B cell (primary cell): ENCODE measurements around the gene WDR5. TPM values are rescaled to one million over a fixed set of nuclear protein-coding genes. Genes with fewer than 3 reads are reported as not detected.

Source experiments
- ATAC-seq: fragments of 200-7000 bp; cut with Tn5 transposase; one replicate; pipeline ENCODE4 v1.10.0; 2021; ENCODE audit warnings: low read depth, mild to moderate bottlenecking, moderate number of reproducible peaks, moderate library complexity
- CTCF ChIA-PET: fragments of 350-600 bp; sonication (Branson Sonifier 250); formaldehyde crosslinking; loops from one replicate; lab custom pipeline; 2021; ENCODE audit warnings: antibody characterized with exemption, inconsistent platforms; lab: Charles Lee
- POLR2A ChIA-PET: fragments of 350-600 bp; sonication (Branson Sonifier 250); formaldehyde crosslinking; loops from one replicate; lab custom pipeline; 2021; ENCODE audit warnings: antibody characterized with exemption; lab: Charles Lee
- DNase-seq: peaks from one replicate; pipeline ENCODE4 v3.0.0; 2013
- H2AFZ ChIP-seq: 2 replicates; pipeline ENCODE4 v1.6.1; 2012; ENCODE audit warnings: mild to moderate bottlenecking, low read depth, low read length; ENCODE audit not compliant: insufficient read depth, poor library complexity, severe bottlenecking
- H3K27ac ChIP-seq, 2 donors: 1 replicate in 1 of 2; 2 replicates in 1 of 2; pipeline ENCODE4 v1.5.1; 2012 to 2013; ENCODE audit warnings: low read length in 2 of 2, mild to moderate bottlenecking in 2 of 2, moderate library complexity in 1 of 2
- H3K27me3 ChIP-seq, 4 experiments: fragments of 200-600 bp in 1 of 4; sonication (generic) in 1 of 4; replicated peaks in 1 of 4; 1 replicate in 2 of 4; 2 replicates in 2 of 4; pipeline versions ENCODE4 v1.6.1 to v1.7.0; 2013 to 2016; ENCODE audit warnings: low read length in 3 of 4, mild to moderate bottlenecking in 2 of 4, mixed read lengths in 1 of 4, moderate library complexity in 1 of 4; ENCODE audit not compliant: insufficient read depth in 4 of 4, control insufficient read depth in 3 of 4; ENCODE audit errors: control extremely low read depth in 1 of 4
- H3K36me3 ChIP-seq, 2 experiments: replicated peaks in 1 of 2; 1 replicate in 1 of 2; 2 replicates in 1 of 2; pipeline versions ENCODE4 v1.6.1 to v1.7.1; 2013; ENCODE audit warnings: low read length in 1 of 2; ENCODE audit not compliant: insufficient read depth in 2 of 2, control insufficient read depth in 1 of 2; ENCODE audit errors: control extremely low read depth in 1 of 2, extremely low read depth in 1 of 2
- H3K4me1 ChIP-seq, 2 donors: fragments of 200-600 bp in 1 of 2; sonication (generic) in 1 of 2; 1 replicate in 1 of 2; 2 replicates in 1 of 2; pipeline versions ENCODE4 v1.5.1 to v1.6.1; 2013 to 2017; ENCODE audit warnings: low read length in 2 of 2; ENCODE audit not compliant: control insufficient read depth in 2 of 2, insufficient read depth in 2 of 2
- H3K4me2 ChIP-seq: replicated peaks from 2 replicates; pipeline ENCODE3; 2012; ENCODE audit warnings: mild to moderate bottlenecking, low read depth, low read length; ENCODE audit not compliant: poor library complexity, severe bottlenecking
- H3K4me3 ChIP-seq, 5 experiments: fragments of 200-600 bp in 1 of 5; sonication (generic) in 1 of 5; 1 replicate in 3 of 5; 2 replicates in 2 of 5; pipeline versions ENCODE4 v1.5.1 to v1.7.0; 2011 to 2016; ENCODE audit warnings: low read length in 4 of 5, mild to moderate bottlenecking in 4 of 5, low read depth in 2 of 5, control low read depth in 1 of 5, moderate library complexity in 1 of 5; ENCODE audit not compliant: insufficient read depth in 1 of 5; ENCODE audit errors: control extremely low read depth in 1 of 5, extremely low read depth in 1 of 5
- H3K79me2 ChIP-seq: fragments of 200-600 bp; sonication (generic); one replicate; pipeline ENCODE4 v1.6.0; 2016; ENCODE audit warnings: low read length; ENCODE audit not compliant: control insufficient read depth, insufficient read depth
- H3K9ac ChIP-seq: fragments of 200-600 bp; sonication (generic); 2 replicates; pipeline ENCODE4 v1.6.1; 2017; ENCODE audit warnings: mild to moderate bottlenecking, low read length, moderate library complexity
- H3K9me3 ChIP-seq, 3 donors: one replicate each; pipeline versions ENCODE4 v1.6.1 to v1.7.1; 2013; ENCODE audit warnings: low read length in 2 of 3; ENCODE audit not compliant: control insufficient read depth in 2 of 3, insufficient read depth in 1 of 3; ENCODE audit errors: control extremely low read depth in 1 of 3
- H4K20me1 ChIP-seq: 2 replicates; pipeline ENCODE4 v1.6.0; 2012; ENCODE audit warnings: mild to moderate bottlenecking, low read length; ENCODE audit not compliant: insufficient read depth, control insufficient read depth, poor library complexity, severe bottlenecking
- H3K27ac Mint-ChIP-seq: one replicate; pipeline ENCODE4 v1.8.0; 2021; ENCODE audit warnings: mixed read lengths
- H3K27me3 Mint-ChIP-seq: one replicate; pipeline ENCODE4 v1.8.0; 2021; ENCODE audit warnings: mixed read lengths
- H3K4me1 Mint-ChIP-seq: one replicate; pipeline ENCODE4 v1.8.0; 2021; ENCODE audit warnings: mixed read lengths
- H3K4me3 Mint-ChIP-seq: one replicate; pipeline ENCODE4 v1.8.0; 2021; ENCODE audit warnings: mixed read lengths
- H3K9me3 Mint-ChIP-seq: one replicate; pipeline ENCODE4 v1.8.0; 2022; ENCODE audit warnings: mixed read lengths; ENCODE audit not compliant: insufficient read depth
- EZH2 ChIP-seq: IDR thresholded peaks from 2 replicates; pipeline ENCODE4 v1.6.1; 2012; ENCODE audit warnings: borderline replicate concordance, low read depth, mild to moderate bottlenecking, moderate library complexity, low read length; ENCODE audit not compliant: insufficient read depth, poor library complexity, severe bottlenecking
- WGBS: methylation state at CpG from one replicate; pipeline ENCODE4 v1.1.5; 2013; ENCODE audit warnings: missing lambda C conversion rate; ENCODE audit not compliant: insufficient coverage; 5-methylcytosine and 5-hydroxymethylcytosine counted together
- intact Hi-C: fragments of 100-400 bp; cut with micrococcal nuclease; formaldehyde crosslinking; loops from one replicate; pipeline ENCODE4 v1.10.0; 2022
- polyA plus RNA-seq: library from polyadenylated mRNA; depleted of rRNA; stranded (reverse); fragments of >200 nt; gene quantifications from 2 replicates; pipeline ENCODE4 v1.2.3, GENCODE V29; 2012
- total RNA-seq, 2 donors: library from RNA; stranded (reverse); fragments of 120-200 nt in 1 of 2; gene quantifications; 1 replicate in 1 of 2; 2 replicates in 1 of 2; pipeline versions ENCODE4 v1.2.3 to v1.2.4, GENCODE V29; 2013 to 2022
- TF ChIP-seq, protein P1 (sequence below): fragments of 200-600 bp; IDR thresholded peaks from one replicate; pipeline ENCODE4 v1.8.0; 2022; ENCODE audit warnings: antibody characterized with exemption, mild to moderate bottlenecking

Gene WDR5
- total and polyA plus RNA-seq, 2 donors (not counting 1 experiment from before 2014, with no cell fraction given) = 18.0 to 23.8 TPM

DNA sequence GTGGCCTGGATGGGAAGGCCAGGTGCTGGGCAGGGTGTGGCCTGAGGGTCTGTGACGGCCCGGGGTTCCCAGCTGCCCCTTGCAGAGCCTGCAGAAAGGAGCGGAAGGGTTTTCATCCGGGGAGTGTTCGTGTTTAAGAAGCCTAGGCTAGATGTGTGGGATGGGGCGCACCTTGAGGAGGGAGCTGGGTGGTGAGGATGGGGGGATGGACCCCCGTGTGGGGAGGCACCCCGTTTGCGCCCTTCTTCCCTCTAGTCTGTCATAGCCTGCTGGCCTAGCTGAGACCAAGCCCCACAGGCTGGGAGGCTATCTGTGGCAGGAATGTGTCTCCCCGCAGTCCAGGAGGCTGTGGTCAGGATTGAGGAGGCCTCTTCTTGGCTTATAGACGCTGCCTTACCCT, 16.6 kb downstream of the WDR5 start:
- no peak overlapping the region for H3K27ac ChIP-seq
- H3K4me3 ChIP-seq = no peak overlapping the region
- Mint-ChIP-seq H3K27me3 (no peaks in the 10 kb centered on the region), H3K4me1 (no peaks in the 10 kb centered on the region), H3K4me3 (no peak overlapping the region), H3K9me3 (no peaks in the 10 kb centered on the region), H3K27ac (no peak overlapping the region)
- no peaks in the 10 kb centered on the region for H4K20me1 ChIP-seq
- POLR2A ChIA-PET = no interaction called here
- H3K27me3 ChIP-seq = no peaks in the 10 kb centered on the region
- no peak overlapping the region for H3K4me2 ChIP-seq
- H3K79me2 ChIP-seq = no peaks in the 10 kb centered on the region
- no peak for TF ChIP-seq EZH2
- TF ChIP-seq, protein P1, sequence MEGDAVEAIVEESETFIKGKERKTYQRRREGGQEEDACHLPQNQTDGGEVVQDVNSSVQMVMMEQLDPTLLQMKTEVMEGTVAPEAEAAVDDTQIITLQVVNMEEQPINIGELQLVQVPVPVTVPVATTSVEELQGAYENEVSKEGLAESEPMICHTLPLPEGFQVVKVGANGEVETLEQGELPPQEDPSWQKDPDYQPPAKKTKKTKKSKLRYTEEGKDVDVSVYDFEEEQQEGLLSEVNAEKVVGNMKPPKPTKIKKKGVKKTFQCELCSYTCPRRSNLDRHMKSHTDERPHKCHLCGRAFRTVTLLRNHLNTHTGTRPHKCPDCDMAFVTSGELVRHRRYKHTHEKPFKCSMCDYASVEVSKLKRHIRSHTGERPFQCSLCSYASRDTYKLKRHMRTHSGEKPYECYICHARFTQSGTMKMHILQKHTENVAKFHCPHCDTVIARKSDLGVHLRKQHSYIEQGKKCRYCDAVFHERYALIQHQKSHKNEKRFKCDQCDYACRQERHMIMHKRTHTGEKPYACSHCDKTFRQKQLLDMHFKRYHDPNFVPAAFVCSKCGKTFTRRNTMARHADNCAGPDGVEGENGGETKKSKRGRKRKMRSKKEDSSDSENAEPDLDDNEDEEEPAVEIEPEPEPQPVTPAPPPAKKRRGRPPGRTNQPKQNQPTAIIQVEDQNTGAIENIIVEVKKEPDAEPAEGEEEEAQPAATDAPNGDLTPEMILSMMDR = no peak
- H3K9ac ChIP-seq = no peak overlapping the region
- no peaks in the 10 kb centered on the region for H3K9me3 ChIP-seq
- no peaks in the 10 kb centered on the region for H3K4me1 ChIP-seq
- 98% methylated on average over 11 of the region's 11 CpGs for WGBS
- no peak for ATAC-seq
- intact Hi-C loops = no loop called here
- H3K36me3 ChIP-seq = peaks cover 1 to 67% of the 10 kb centered on the region in 2 experiments
- no peak for DNase-seq
- CTCF ChIA-PET = no interaction called here
- H2AFZ ChIP-seq = no peak overlapping the region

DNA sequence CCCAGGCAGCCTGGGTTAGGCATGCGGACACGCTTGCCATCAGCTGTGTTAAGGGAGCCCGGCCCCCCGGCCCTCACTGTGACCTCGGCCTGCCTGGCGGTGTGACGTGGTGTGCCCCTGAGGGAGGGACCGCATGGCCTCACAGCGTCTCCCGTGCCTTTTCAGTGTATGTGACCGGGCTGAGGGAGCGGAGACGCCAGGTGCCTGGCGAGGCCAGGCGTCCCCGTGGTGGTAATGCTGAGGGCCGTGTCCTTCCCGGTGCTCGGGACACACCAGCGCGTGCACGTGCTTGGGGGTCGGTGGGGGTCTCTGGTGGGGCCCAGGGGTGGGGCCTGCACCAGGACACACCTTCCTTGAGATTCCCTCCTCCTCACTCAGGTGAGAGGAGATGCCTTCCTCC, 17.6 kb downstream of the WDR5 start:
- Mint-ChIP-seq H3K9me3 (no peaks in the 10 kb centered on the region), H3K27me3 (no peaks in the 10 kb centered on the region), H3K4me1 (no peaks in the 10 kb centered on the region), H3K27ac (no peak overlapping the region), H3K4me3 (no peak overlapping the region)
- no peak for ATAC-seq
- CTCF ChIA-PET = no interaction called here
- WGBS = 98% methylated on average over 22 of the region's 23 CpGs
- no peak overlapping the region for H3K4me3 ChIP-seq
- no peak for TF ChIP-seq EZH2
- TF ChIP-seq, protein P1 = no peak
- H4K20me1 ChIP-seq = no peaks in the 10 kb centered on the region
- H3K36me3 ChIP-seq = peaks cover 1 to 64% of the 10 kb centered on the region in 2 experiments
- no peaks in the 10 kb centered on the region for H3K9me3 ChIP-seq
- DNase-seq = no peak
- no peak overlapping the region for H3K9ac ChIP-seq
- H3K27me3 ChIP-seq = no peaks in the 10 kb centered on the region
- intact Hi-C loops = no loop called here
- no peak overlapping the region for H3K27ac ChIP-seq
- no peaks in the 10 kb centered on the region for H3K4me1 ChIP-seq
- no peak overlapping the region for H3K4me2 ChIP-seq
- H3K79me2 ChIP-seq = no peaks in the 10 kb centered on the region
- POLR2A ChIA-PET = no interaction called here
- H2AFZ ChIP-seq = no peak overlapping the region
